ENCODE data around the gene ZMIZ1.
A peak's percentile ranks its signal among the peaks of the same experiment; 100 is the strongest.

ZMIZ1 gene

DNA sequence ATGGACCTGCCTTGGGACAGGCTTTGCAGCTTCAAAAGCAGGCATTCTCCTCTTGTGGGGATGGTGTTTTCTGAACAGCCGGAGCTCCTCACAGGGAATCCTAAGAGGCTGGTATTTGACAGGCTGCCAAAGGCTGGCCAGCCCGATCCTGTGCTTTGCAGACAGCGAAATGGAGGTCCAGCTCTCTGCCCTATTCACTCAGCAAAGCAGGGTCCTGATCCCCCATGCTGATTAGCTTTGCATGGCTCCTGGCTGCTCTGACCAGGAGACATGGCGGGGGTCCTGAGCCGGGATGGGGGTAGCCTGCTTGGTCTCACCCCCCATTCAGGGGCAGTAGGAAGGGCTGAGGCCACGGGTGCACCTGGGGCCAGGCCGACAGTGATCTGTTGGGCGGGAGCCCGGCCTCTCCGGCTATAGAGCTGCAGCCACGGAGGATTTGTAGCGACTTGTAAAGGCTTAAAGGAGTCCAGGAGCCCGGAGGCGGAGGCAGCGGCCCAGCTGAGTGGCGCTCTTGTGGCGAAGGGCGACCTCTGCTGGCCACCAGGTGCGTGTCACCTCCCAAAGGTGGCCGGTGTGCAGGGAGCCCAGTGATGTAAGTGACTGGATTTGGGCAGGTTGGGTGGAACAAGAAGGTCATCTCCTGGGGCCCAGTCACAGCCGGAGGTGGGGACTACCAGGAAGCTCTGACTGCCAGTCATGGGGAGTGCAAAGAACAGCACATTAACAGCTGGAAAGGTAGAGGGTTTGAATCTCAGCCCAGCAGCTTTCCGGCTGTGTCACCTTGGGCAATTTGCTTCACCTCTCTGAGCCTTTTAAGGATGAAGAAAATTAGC is 126.5 kb downstream of the ZMIZ1 start:
- H3K4me1 ChIP-seq (ENCODE audit: control insufficient read depth in 1 of 2, insufficient read depth in 1 of 2, low read depth in 1 of 2, low read length in 1 of 2): peaks cover 3 to 8% of the 10 kb centered on the region in 2 experiments
- peak; percentile 93 for TF ChIP-seq CTCF (IDR thresholded peaks at IDR 0.05)
- no peaks in the 10 kb centered on the region for H3K27me3 ChIP-seq
- no peak overlapping the region for H3K4me3 ChIP-seq (ENCODE audit: low read depth in 1 of 2, low read length in 1 of 2)
- H3K27ac ChIP-seq: no peak overlapping the region
- no peaks in the 10 kb centered on the region for H3K36me3 ChIP-seq
- no peaks in the 10 kb centered on the region for H3K9me3 ChIP-seq

DNA sequence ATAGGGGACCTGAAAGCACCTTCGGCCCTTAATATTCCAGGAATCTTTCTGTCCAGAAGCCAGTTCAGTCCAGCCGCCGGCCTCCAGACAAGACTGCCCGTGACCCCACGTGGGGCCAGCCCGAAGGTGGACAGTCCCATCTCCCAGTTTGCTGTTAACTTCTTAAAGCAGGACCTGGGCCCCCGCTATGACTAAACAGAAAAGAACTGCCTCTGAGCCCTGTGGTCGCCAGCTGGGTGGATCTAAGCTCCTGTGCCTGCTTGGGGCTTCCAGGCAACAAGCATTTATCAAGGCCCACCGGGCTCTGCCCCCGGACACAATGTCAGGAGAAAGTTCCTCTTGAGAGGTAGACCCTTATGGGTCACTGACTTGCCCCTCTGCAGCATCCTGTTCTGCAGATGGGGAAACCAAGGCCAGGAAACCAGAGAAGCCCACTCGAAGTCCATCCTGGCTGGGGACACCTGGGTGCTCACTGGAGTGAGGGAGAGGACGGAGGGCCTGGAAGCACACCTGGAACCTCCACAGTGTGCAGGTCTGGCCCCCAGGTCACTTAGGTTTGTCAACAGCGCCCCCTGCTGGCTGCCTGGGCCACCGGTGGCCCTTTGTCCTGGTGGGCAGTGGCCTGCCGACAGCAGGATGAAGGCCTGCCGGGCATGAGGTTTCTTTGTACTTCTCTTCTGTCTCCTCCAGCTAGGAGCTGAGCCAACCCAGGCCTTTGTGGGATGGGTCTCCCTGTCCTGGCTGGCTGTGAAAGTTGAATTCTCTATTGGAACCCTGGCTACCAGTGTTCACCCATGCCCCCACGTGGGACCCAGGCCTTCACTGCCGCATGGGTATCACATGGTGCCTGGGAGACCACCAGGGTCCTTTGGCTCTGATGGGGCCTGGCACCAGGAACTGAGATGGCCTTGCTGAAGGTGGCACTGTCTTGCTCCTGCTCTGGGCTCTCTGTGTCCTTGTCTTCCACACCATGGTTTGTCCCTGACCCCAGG is 128.0 kb downstream of the ZMIZ1 start:
- peaks cover 3 to 8% of the 10 kb centered on the region in 2 experiments for H3K4me1 ChIP-seq (ENCODE audit: control insufficient read depth in 1 of 2, insufficient read depth in 1 of 2, low read depth in 1 of 2, low read length in 1 of 2)
- H3K36me3 ChIP-seq: peaks cover 5% of the 10 kb centered on the region
- no peaks in the 10 kb centered on the region for H3K27me3 ChIP-seq
- peak; percentile 82 for TF ChIP-seq CTCF (IDR thresholded peaks at IDR 0.05)
- no peaks in the 10 kb centered on the region for H3K9me3 ChIP-seq
- H3K4me3 ChIP-seq (ENCODE audit: low read depth in 1 of 2, low read length in 1 of 2): no peak overlapping the region
- H3K27ac ChIP-seq: no peak overlapping the region

DNA sequence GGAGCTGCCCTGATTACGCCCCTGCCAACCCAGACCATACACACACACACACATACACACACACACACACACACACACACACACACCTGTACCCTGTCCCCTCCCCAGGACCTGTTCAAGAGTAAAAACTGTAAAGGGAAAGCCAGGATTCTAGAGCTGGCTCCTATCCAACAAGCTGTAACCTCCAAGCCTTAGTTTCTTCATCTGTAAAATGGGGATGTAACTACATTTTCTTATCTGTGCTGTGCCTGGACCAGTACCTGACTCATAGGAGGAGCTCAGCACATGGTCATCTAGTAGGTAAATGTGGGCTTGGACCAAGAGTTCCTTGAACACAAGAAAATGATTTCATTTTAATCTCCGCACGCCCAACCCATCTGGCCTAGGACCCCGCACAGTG is 128.8 kb downstream of the ZMIZ1 start:
- peaks cover 6% of the 10 kb centered on the region for H3K36me3 ChIP-seq
- H3K4me1 ChIP-seq (ENCODE audit: control insufficient read depth in 1 of 2, insufficient read depth in 1 of 2, low read depth in 1 of 2, low read length in 1 of 2): peaks cover 3 to 8% of the 10 kb centered on the region in 2 experiments
- H3K27me3 ChIP-seq: no peaks in the 10 kb centered on the region
- TF ChIP-seq CTCF (IDR thresholded peaks at IDR 0.05): no peak
- H3K27ac ChIP-seq: no peak overlapping the region
- H3K9me3 ChIP-seq: no peaks in the 10 kb centered on the region
- H3K4me3 ChIP-seq (ENCODE audit: low read depth in 1 of 2, low read length in 1 of 2): no peak overlapping the region

- H3K36me3 ChIP-seq: peaks cover 15% of the 10 kb centered on the region
- no peaks in the 10 kb centered on the region for H3K27me3 ChIP-seq
- no peaks in the 10 kb centered on the region for H3K9me3 ChIP-seq
- H3K27ac ChIP-seq: no peak overlapping the region
- H3K4me3 ChIP-seq (ENCODE audit: low read depth in 1 of 2, low read length in 1 of 2): no peak overlapping the region
- H3K4me1 ChIP-seq (ENCODE audit: control insufficient read depth in 1 of 2, insufficient read depth in 1 of 2, low read depth in 1 of 2, low read length in 1 of 2): peaks cover 3 to 5% of the 10 kb centered on the region in 2 experiments
- TF ChIP-seq CTCF (IDR thresholded peaks at IDR 0.05): no peak
These were observed 131.6 kb downstream of the ZMIZ1 start for GRCh38 chr10:79200346-79200745.

DNA sequence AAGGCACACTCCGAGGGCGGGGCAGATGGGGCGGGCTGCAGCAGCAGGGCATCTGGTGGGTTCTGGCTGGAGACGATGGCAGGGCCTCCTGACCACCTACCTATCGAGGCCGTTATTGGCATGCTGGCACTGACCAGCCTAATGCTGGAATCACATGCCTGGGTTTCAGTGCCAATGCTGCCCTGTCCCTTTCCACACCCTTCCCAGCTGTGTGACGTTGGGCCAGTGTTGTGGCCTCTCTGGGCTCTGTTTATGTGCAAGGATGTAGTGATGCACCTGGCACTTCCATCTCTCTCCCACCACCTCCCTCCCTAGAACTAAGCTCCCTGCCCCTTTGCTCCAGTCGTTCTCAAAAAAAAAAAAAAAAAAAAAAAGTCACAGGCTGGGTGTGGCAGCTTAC is 132.9 kb downstream of the ZMIZ1 start:
- peaks cover 15% of the 10 kb centered on the region for H3K36me3 ChIP-seq
- H3K27me3 ChIP-seq: no peaks in the 10 kb centered on the region
- H3K27ac ChIP-seq: no peak overlapping the region
- TF ChIP-seq CTCF (IDR thresholded peaks at IDR 0.05): no peak
- no peaks in the 10 kb centered on the region for H3K9me3 ChIP-seq
- peaks cover 3% of the 10 kb centered on the region in 2 experiments for H3K4me1 ChIP-seq (ENCODE audit: control insufficient read depth in 1 of 2, insufficient read depth in 1 of 2, low read depth in 1 of 2, low read length in 1 of 2)
- no peak overlapping the region for H3K4me3 ChIP-seq (ENCODE audit: low read depth in 1 of 2, low read length in 1 of 2)

Data from neutrophil (primary cell).